HEK293 (cell line): Measurements from ENCODE around the gene EPO.

Experiments used
- KLF16 ChIP-seq: fragments of 450-650 bp; formaldehyde crosslinking; IDR thresholded peaks from 2 replicates; pipeline ENCODE4 v1.5.1; 2017; ENCODE audit warnings: missing biosample characterization, missing genetic modification characterization
- ZBTB17 ChIP-seq: fragments of 450-650 bp; formaldehyde crosslinking; IDR thresholded peaks from 2 replicates; pipeline ENCODE4 v1.5.1; 2016; ENCODE audit warnings: missing biosample characterization, missing genetic modification characterization
- ZBTB8A ChIP-seq: fragments of 450-650 bp; formaldehyde crosslinking; IDR thresholded peaks from 2 replicates; pipeline ENCODE4 v1.5.1; 2016; ENCODE audit warnings: missing biosample characterization, missing genetic modification characterization
- ZFHX2 ChIP-seq: fragments of 450-650 bp; formaldehyde crosslinking; conservative IDR thresholded peaks from 2 replicates; pipeline ENCODE4 v1.5.1; 2016; ENCODE audit warnings: missing biosample characterization, missing genetic modification characterization
- ZFP69B ChIP-seq: fragments of 450-650 bp; formaldehyde crosslinking; IDR thresholded peaks from 2 replicates; pipeline ENCODE4 v1.5.1; 2016; ENCODE audit warnings: missing biosample characterization, missing genetic modification characterization
- ZNF274 ChIP-seq, 2 experiments: fragments of 200-500 bp in 1 of 2; fragments of 450-650 bp in 1 of 2; sonication (Bioruptor generic) in 1 of 2; formaldehyde crosslinking in 1 of 2; IDR thresholded peaks; 2 replicates each; pipeline versions ENCODE4 v1.5.1 to v1.6.1; 2014 to 2016; ENCODE audit warnings: borderline replicate concordance in 1 of 2, inconsistent platforms in 1 of 2, low read length in 1 of 2, missing biosample characterization in 1 of 2, missing genetic modification characterization in 1 of 2
- ZNF350 ChIP-seq: fragments of 450-650 bp; formaldehyde crosslinking; IDR thresholded peaks from 2 replicates; pipeline ENCODE4 v1.5.0; 2017; ENCODE audit warnings: missing biosample characterization, mild to moderate bottlenecking, missing genetic modification characterization
- ZNF623 ChIP-seq: fragments of 450-650 bp; formaldehyde crosslinking; IDR thresholded peaks from 2 replicates; pipeline ENCODE4 v1.5.1; 2016; ENCODE audit warnings: missing biosample characterization, missing genetic modification characterization
- ZNF791 ChIP-seq: fragments of 450-650 bp; formaldehyde crosslinking; IDR thresholded peaks from 2 replicates; pipeline ENCODE4 v1.5.1; 2016; ENCODE audit warnings: missing biosample characterization, missing genetic modification characterization
- TF ChIP-seq, protein P1 (sequence below): fragments of 450-650 bp; formaldehyde crosslinking; IDR thresholded peaks from 2 replicates; pipeline ENCODE4 v1.5.1; 2016; ENCODE audit warnings: missing biosample characterization, missing genetic modification characterization
- TF ChIP-seq, protein P2 (sequence below): fragments of 450-650 bp; formaldehyde crosslinking; IDR thresholded peaks from 2 replicates; pipeline ENCODE4 v1.5.1; 2016; ENCODE audit warnings: missing biosample characterization, missing genetic modification characterization

DNA sequence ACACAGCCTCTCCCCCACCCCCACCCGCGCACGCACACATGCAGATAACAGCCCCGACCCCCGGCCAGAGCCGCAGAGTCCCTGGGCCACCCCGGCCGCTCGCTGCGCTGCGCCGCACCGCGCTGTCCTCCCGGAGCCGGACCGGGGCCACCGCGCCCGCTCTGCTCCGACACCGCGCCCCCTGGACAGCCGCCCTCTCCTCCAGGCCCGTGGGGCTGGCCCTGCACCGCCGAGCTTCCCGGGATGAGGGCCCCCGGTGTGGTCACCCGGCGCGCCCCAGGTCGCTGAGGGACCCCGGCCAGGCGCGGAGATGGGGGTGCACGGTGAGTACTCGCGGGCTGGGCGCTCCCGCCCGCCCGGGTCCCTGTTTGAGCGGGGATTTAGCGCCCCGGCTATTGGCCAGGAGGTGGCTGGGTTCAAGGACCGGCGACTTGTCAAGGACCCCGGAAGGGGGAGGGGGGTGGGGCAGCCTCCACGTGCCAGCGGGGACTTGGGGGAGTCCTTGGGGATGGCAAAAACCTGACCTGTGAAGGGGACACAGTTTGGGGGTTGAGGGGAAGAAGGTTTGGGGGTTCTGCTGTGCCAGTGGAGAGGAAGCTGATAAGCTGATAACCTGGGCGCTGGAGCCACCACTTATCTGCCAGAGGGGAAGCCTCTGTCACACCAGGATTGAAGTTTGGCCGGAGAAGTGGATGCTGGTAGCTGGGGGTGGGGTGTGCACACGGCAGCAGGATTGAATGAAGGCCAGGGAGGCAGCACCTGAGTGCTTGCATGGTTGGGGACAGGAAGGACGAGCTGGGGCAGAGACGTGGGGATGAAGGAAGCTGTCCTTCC, 620 bp downstream of the EPO start:
- TF ChIP-seq, protein P1, sequence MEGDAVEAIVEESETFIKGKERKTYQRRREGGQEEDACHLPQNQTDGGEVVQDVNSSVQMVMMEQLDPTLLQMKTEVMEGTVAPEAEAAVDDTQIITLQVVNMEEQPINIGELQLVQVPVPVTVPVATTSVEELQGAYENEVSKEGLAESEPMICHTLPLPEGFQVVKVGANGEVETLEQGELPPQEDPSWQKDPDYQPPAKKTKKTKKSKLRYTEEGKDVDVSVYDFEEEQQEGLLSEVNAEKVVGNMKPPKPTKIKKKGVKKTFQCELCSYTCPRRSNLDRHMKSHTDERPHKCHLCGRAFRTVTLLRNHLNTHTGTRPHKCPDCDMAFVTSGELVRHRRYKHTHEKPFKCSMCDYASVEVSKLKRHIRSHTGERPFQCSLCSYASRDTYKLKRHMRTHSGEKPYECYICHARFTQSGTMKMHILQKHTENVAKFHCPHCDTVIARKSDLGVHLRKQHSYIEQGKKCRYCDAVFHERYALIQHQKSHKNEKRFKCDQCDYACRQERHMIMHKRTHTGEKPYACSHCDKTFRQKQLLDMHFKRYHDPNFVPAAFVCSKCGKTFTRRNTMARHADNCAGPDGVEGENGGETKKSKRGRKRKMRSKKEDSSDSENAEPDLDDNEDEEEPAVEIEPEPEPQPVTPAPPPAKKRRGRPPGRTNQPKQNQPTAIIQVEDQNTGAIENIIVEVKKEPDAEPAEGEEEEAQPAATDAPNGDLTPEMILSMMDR (tag by site-specific recombination), result no peak
- TF ChIP-seq ZNF350 (tag by site-specific recombination) (no peak), KLF16 (no peak), ZNF623 (tag by site-specific recombination) (no peak), ZFP69B (no peak), ZFHX2 (no peak), ZNF791 (no peak), ZNF274 (IDR thresholded peaks at IDR 0.05; ENCODE audit: low read length) (no peak), ZNF274 (tag by site-specific recombination; IDR thresholded peaks at IDR 0.05; ENCODE audit: borderline replicate concordance) (no peak), ZBTB8A (tag by site-specific recombination) (no peak), ZBTB17 (tag by site-specific recombination) (no peak)
- TF ChIP-seq, protein P2, sequence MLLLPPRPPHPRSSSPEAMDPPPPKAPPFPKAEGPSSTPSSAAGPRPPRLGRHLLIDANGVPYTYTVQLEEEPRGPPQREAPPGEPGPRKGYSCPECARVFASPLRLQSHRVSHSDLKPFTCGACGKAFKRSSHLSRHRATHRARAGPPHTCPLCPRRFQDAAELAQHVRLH (tag by site-specific recombination), result no peak
